Measurements from ENCODE around the gene CNTN4.
"Not testable (repeated sequence)": the region's sequence is repeated elsewhere in the genome, so short reads cannot be mapped to it uniquely, and the experiment has no call there.

The CNTN4 gene

GRCh38 chr3:2098398-2099027 is at the start of gene CNTN4:
Gene CNTN4 (plus strand): TSS chr3:2098866.
- no peak for DNase-seq (ENCODE audit: low read depth, low spot score)
- no peak within 1 kb of the TSS for H3K27ac ChIP-seq

GRCh38 chr3:2061360-2061759 is 37.3 kb upstream of the CNTN4 start:
- DNase-seq (ENCODE audit: low read depth, low spot score) = no peak

GRCh38 chr3:2071531-2071930 is 27.1 kb upstream of the CNTN4 start:
- no peak for DNase-seq (ENCODE audit: low read depth, low spot score)
- no peak overlapping the region for H3K27ac ChIP-seq

More at GRCh38 chr3:2061360-2061759, 37.3 kb upstream of the CNTN4 start:
- H3K27ac ChIP-seq = no peak overlapping the region

- H3K27ac ChIP-seq = no peak overlapping the region
- no peak for DNase-seq (ENCODE audit: low read depth, low spot score)
Measured at GRCh38 chr3:2078821-2079220, 19.8 kb upstream of the CNTN4 start.

GRCh38 chr3:2082871-2083480 is 15.7 kb upstream of the CNTN4 start:
- H3K27ac ChIP-seq = no peak overlapping the region
- no peak for DNase-seq (ENCODE audit: low read depth, low spot score)

GRCh38 chr3:2083558-2083957 is 15.1 kb upstream of the CNTN4 start:
- not testable (repeated sequence) for DNase-seq (ENCODE audit: low read depth, low spot score); H3K27ac ChIP-seq

- DNase-seq (ENCODE audit: low read depth, low spot score) = no peak
- no peak overlapping the region for H3K27ac ChIP-seq
Measured at GRCh38 chr3:2090095-2090911, 8.4 kb upstream of the CNTN4 start.

- no peak for DNase-seq (ENCODE audit: low read depth, low spot score)
- H3K27ac ChIP-seq = no peak overlapping the region
Measured at GRCh38 chr3:2092758-2093157, 5.9 kb upstream of the CNTN4 start.

- no peak for DNase-seq (ENCODE audit: low read depth, low spot score)
- H3K27ac ChIP-seq = no peak overlapping the region
Measured at GRCh38 chr3:2094941-2095340, 3.7 kb upstream of the CNTN4 start.

GRCh38 chr3:2096216-2096615 is 2.5 kb upstream of the CNTN4 start:
- H3K27ac ChIP-seq = no peak overlapping the region
- no peak for DNase-seq (ENCODE audit: low read depth, low spot score)

GRCh38 chr3:2097641-2098191 is 950 bp upstream of the CNTN4 start:
- no peak for DNase-seq (ENCODE audit: low read depth, low spot score)

GRCh38 chr3:2099028-2099671 is 484 bp downstream of the CNTN4 start:
- DNase-seq (ENCODE audit: low read depth, low spot score) = no peak
- H3K27ac ChIP-seq = no peak overlapping the region

More at GRCh38 chr3:2097641-2098191, 950 bp upstream of the CNTN4 start:
- H3K27ac ChIP-seq = no peak overlapping the region

- DNase-seq (ENCODE audit: low read depth, low spot score) = no peak
- no peak overlapping the region for H3K27ac ChIP-seq
Measured at GRCh38 chr3:2099779-2100191, 1.1 kb downstream of the CNTN4 start.

- DNase-seq (ENCODE audit: low read depth, low spot score) = no peak
- H3K27ac ChIP-seq = no peak overlapping the region
Measured at GRCh38 chr3:2106438-2106837, 7.8 kb downstream of the CNTN4 start.

- H3K27ac ChIP-seq = no peak overlapping the region
Measured at GRCh38 chr3:2110597-2111117, 12.0 kb downstream of the CNTN4 start.

GRCh38 chr3:2114617-2115275 is 16.1 kb downstream of the CNTN4 start:
- no peak overlapping the region for H3K27ac ChIP-seq
- no peak for DNase-seq (ENCODE audit: low read depth, low spot score)

More at GRCh38 chr3:2110597-2111117, 12.0 kb downstream of the CNTN4 start:
- DNase-seq (ENCODE audit: low read depth, low spot score) = no peak

GRCh38 chr3:2130726-2131125 is 32.1 kb downstream of the CNTN4 start:
- no peak overlapping the region for H3K27ac ChIP-seq
- DNase-seq (ENCODE audit: low read depth, low spot score) = no peak

GRCh38 chr3:2133146-2133545 is 34.5 kb downstream of the CNTN4 start:
- H3K27ac ChIP-seq = no peak overlapping the region
- no peak for DNase-seq (ENCODE audit: low read depth, low spot score)

- DNase-seq (ENCODE audit: low read depth, low spot score) = no peak
- no peak overlapping the region for H3K27ac ChIP-seq
Measured at GRCh38 chr3:2137651-2138050, 39.0 kb downstream of the CNTN4 start.

- H3K27ac ChIP-seq = no peak overlapping the region
- no peak for DNase-seq (ENCODE audit: low read depth, low spot score)
Measured at GRCh38 chr3:2141482-2141881, 42.8 kb downstream of the CNTN4 start.

Data from epithelial cell of prostate (primary cell).